Right atrium auricular region (tissue), 2 donors: Measurements from ENCODE around the gene KCTD5. TPM values are rescaled to one million over a fixed set of nuclear protein-coding genes. Genes with fewer than 3 reads are reported as not detected.

ENCODE experiments used
- DNase-seq: peaks from one replicate; pipeline ENCODE4 v3.0.0-alpha.2; 2019; ENCODE audit warnings: low spot score
- H3K27ac ChIP-seq, 2 donors: fragments of 200-600 bp; sonication (generic); 1 replicate in 1 of 2; 2 replicates in 1 of 2; pipeline ENCODE4 v1.5.1; 2016 to 2019
- H3K27me3 ChIP-seq, 2 donors: fragments of 200-600 bp; sonication (generic); one replicate each; pipeline versions ENCODE4 v1.5.1 to v1.6.0; 2017 to 2019
- H3K36me3 ChIP-seq: fragments of 200-600 bp; sonication (generic); one replicate; pipeline ENCODE4 v1.5.1; 2016
- H3K4me1 ChIP-seq, 2 donors: fragments of 200-600 bp; sonication (generic); one replicate each; pipeline versions ENCODE4 v1.5.1 to v1.6.0; 2017 to 2019
- H3K4me3 ChIP-seq, 2 donors: fragments of 200-600 bp; sonication (generic); 1 replicate in 1 of 2; 2 replicates in 1 of 2; pipeline ENCODE4 v1.5.1; 2017 to 2019; ENCODE audit warnings: mild to moderate bottlenecking in 1 of 2, moderate library complexity in 1 of 2
- H3K9me3 ChIP-seq, 2 donors: fragments of 200-600 bp; sonication (generic); one replicate each; pipeline ENCODE4 v1.5.1; 2019
- total RNA-seq, 2 donors: library from RNA; depleted of rRNA; stranded (reverse); fragments of >200 nt; gene quantifications; one replicate each; pipeline ENCODE4 v1.1.0, GENCODE V29; 2016
- TF ChIP-seq, protein P1 (sequence below), 2 donors: fragments of 200-600 bp; sonication (generic); IDR thresholded peaks; one replicate each; pipeline ENCODE4 v1.5.1; 2019; ENCODE audit warnings: antibody characterized with exemption in 2 of 2

KCTD5 gene
- total RNA-seq, 2 donors from 2014 or later: 12.5 to 15.6 TPM

DNA sequence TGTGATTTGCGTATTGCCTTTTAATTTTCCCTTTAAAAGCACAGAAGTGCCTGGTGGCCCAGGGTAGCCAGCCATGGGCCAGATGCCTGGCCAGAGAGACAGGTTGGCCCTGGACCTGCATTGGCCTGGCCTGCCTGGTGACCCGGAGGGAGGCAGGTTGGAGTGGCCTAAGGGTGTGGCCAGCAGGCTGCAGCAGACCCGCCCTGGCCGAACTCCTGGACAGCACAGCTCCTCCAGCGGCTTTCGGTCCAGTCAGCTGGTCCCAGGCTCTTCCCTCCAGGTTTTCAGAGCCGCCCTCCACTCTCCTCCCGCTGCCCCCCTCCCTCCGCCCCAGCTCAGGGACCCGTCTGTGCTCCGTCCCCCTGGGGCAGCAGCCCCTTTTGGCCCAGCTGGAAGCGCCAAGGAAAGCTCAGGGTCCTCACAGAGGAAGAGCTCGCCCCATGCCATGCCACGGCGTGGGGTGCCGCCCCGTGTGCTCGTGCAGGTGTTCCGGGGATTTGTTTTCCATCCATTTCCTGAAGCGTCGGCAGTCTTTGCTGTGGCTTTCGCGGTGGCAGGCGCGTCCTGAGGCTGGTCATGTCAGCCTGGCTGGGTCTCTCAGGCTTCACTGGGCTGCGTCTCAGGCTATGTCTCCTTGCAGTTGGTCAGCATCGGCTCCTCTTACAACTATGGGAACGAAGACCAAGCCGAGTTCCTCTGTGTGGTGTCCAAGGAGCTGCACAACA is 19.6 kb downstream of the KCTD5 start:
- DNase-seq: no peak
- Histone ChIP-seq H3K27ac (no peak overlapping the region), H3K4me1 (peaks cover 0 to 14% of the 10 kb centered on the region in 2 donors), H3K9me3 (no peaks in the 10 kb centered on the region), H3K27me3 (no peaks in the 10 kb centered on the region), H3K36me3 (peaks cover 77% of the 10 kb centered on the region), H3K4me3 (no peak overlapping the region)
- TF ChIP-seq, protein P1, sequence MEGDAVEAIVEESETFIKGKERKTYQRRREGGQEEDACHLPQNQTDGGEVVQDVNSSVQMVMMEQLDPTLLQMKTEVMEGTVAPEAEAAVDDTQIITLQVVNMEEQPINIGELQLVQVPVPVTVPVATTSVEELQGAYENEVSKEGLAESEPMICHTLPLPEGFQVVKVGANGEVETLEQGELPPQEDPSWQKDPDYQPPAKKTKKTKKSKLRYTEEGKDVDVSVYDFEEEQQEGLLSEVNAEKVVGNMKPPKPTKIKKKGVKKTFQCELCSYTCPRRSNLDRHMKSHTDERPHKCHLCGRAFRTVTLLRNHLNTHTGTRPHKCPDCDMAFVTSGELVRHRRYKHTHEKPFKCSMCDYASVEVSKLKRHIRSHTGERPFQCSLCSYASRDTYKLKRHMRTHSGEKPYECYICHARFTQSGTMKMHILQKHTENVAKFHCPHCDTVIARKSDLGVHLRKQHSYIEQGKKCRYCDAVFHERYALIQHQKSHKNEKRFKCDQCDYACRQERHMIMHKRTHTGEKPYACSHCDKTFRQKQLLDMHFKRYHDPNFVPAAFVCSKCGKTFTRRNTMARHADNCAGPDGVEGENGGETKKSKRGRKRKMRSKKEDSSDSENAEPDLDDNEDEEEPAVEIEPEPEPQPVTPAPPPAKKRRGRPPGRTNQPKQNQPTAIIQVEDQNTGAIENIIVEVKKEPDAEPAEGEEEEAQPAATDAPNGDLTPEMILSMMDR (IDR thresholded peaks at IDR 0.05): no peak

DNA sequence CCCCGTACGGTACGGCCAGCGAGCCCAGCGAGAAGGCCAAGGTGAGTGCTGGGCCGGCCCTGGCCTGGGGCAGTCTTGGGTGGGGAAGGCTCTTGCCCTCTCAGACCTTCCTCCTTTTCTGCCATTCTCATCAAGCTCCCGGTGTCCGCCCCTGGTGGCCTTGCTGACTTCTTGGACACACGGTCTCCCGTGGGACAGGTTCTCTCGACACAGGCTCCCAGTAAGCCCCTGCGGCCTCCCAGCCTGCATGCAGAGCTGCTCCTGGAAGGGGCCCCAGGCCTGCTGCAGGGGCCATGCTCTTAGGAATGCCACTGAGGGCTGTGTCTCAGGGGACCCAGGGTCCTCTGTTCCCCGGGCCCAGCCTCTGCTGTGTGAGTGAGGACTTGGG is 20.1 kb downstream of the KCTD5 start:
- Histone ChIP-seq H3K36me3 (peaks cover 77% of the 10 kb centered on the region), H3K27me3 (no peaks in the 10 kb centered on the region), H3K27ac (no peak overlapping the region), H3K4me3 (no peak overlapping the region), H3K9me3 (no peaks in the 10 kb centered on the region), H3K4me1 (peaks cover 0 to 14% of the 10 kb centered on the region in 2 donors)
- TF ChIP-seq, protein P1 (IDR thresholded peaks at IDR 0.05): no peak
- DNase-seq: no peak

DNA sequence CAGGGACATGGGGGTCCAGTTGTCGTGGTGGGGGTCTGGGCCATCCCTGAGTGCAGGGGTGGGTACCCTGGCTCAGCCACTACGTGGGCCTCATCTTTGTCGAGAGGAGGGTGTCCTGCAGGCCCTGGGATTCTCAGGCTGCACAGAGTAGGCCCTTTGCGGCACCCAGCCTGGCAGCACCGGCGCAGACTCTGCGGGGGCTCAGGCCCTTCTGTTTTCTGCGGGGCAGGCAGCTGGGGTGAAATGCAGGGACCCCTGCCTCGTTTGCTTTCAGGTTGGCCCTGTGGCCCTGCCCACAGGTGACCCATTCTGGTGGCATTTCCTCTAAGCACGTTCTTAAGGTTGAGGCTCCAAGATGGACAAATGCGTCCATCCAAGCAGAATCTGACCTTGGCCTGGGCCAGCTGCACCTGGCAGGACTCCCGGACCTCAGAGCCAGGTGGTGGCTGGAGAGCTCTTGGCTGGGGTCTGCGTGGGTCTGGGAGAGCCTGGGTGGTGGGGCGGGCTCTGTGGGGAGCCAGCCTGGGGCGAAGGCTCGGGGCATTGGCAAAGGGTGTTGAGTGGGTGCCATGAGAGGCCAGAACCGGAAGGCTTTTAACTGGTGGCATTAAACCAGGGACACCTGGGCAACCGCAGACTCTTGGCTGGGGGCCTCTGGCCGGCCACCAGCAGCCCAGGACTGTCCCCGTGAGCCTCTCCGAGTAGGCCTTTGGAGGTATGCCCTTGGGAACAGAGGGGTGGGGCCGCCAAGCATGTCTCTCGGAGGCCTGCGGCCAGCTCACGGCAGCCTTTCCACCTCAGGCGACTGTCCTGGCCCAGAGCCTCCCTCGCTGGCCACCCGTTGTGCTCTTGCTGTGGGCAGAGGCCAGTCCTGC is 20.8 kb downstream of the KCTD5 start:
- H3K9me3 ChIP-seq: no peaks in the 10 kb centered on the region
- H3K27me3 ChIP-seq: no peaks in the 10 kb centered on the region
- peaks cover 77% of the 10 kb centered on the region for H3K36me3 ChIP-seq
- DNase-seq: no peak
- H3K4me1 ChIP-seq: peaks cover 0 to 14% of the 10 kb centered on the region in 2 donors
- peak overlapping the region; percentile 35 to 48 for H3K27ac ChIP-seq
- no peak overlapping the region for H3K4me3 ChIP-seq
- TF ChIP-seq, protein P1 (IDR thresholded peaks at IDR 0.05): no peak

DNA sequence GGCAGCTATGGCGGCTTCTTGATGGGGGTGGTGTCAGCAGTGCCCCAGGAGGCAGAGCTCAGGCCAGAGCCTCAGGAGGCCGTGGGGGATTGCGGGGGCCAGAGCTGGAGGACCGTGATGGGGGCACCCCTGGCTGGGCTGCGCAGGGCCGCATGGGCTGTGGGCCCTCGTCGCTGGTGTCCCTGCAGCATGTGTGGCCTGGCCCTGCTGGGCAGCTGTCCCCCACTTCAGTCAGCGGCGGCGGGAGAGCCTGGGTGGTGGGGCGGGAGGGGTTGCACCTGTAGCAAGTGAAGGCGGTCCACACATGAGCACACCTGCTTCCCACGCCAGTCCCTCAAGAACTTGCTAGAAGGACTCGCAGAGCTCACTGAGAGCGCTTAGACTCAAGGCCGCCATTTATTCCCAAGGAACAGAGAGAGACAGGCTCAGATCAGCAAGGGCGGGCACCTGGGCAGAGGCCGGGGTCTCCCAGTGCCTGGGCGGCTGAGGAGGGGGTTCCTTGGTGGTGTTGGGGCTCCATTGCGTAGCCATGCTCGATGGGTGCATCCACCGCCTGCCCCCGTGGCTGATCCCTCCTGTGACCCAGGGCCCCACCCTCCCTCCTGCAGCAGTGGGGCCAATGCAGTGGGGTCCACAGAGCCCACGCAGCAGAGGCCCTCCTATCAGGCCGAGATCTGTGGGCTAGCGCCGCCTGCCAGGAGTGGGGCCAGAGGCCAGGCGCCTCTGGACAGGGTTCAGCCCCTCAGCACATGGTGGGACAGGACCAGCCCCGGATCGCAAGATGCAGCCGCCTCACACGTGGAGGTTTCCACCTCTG is 22.1 kb downstream of the KCTD5 start:
- Histone ChIP-seq H3K4me3 (no peak overlapping the region), H3K27me3 (no peaks in the 10 kb centered on the region), H3K9me3 (no peaks in the 10 kb centered on the region), H3K27ac (no peak overlapping the region), H3K4me1 (peaks cover 0 to 14% of the 10 kb centered on the region in 2 donors), H3K36me3 (peaks cover 74% of the 10 kb centered on the region)
- no peak for DNase-seq
- TF ChIP-seq, protein P1 (IDR thresholded peaks at IDR 0.05): no peak

DNA sequence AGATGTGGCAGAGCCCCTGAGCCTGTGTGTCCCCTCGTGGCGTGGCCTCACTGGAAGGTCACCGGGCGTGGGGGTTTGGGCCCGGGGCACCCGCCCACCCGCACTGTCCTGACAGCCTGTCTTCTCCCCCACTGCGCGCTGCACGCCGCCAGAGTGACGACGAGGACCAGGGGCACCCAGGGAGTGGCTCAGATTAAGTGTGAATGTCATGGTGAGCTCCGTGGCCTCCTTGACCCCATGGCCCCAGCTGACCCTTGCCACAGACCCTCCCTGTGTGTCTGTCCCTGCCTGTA is 22.6 kb downstream of the KCTD5 start:
- no peak for DNase-seq
- H3K27ac ChIP-seq: no peak overlapping the region

More for the DNA sequence above, 22.6 kb downstream of the KCTD5 start:
- no peak overlapping the region for H3K4me3 ChIP-seq
- H3K9me3 ChIP-seq: no peaks in the 10 kb centered on the region
- H3K4me1 ChIP-seq: peaks cover 0 to 14% of the 10 kb centered on the region in 2 donors
- H3K36me3 ChIP-seq: peaks cover 69% of the 10 kb centered on the region
- TF ChIP-seq, protein P1 (IDR thresholded peaks at IDR 0.05): no peak
- no peaks in the 10 kb centered on the region for H3K27me3 ChIP-seq
